ENCODE data around the gene APH1B. TPM values are rescaled to one million over a fixed set of nuclear protein-coding genes. Genes with fewer than 3 reads are reported as not detected.

The APH1B gene
- total RNA-seq, 1 donor from 2014 or later = 6.2 TPM

GRCh38 chr15:63352808-63353207 is 75.4 kb downstream of the APH1B start:
- H3K4me1 ChIP-seq = peaks cover 31% of the 10 kb centered on the region
- no peaks in the 10 kb centered on the region for H3K36me3 ChIP-seq
- no peak overlapping the region for H3K27ac ChIP-seq (replicated peaks)
- H3K27me3 ChIP-seq (ENCODE audit: low read depth) = no peaks in the 10 kb centered on the region
- intact Hi-C loops (cut with micrococcal nuclease) = no loop called here
- no peak for TF ChIP-seq CTCF (IDR thresholded peaks at IDR 0.05; ENCODE audit: borderline replicate concordance)
- H3K4me3 ChIP-seq = no peak overlapping the region
- no peak for DNase-seq
- no peaks in the 10 kb centered on the region for H3K9me3 ChIP-seq (replicated peaks)

DNA sequence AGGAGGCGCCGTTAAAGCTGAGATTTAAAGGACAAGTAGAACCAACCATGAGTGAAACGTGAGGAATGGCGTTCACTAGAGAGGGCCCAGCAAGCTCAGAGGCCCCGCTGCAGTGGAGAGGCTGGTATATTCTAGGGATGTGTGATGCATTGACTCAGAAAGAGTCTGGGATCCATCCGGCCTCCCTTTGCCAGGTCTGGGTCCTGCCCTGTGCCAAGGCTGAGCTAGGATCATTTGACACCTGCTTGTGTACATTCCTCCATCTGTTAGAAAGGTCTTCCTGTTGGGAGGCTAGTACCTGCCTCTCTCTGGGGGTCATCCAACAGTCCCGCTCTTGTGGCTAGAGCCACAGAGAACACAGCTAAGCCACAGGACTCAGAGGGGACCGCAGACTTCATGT is 75.9 kb downstream of the APH1B start:
- Histone ChIP-seq H3K4me1 (peaks cover 26% of the 10 kb centered on the region), H3K9me3 (replicated peaks) (no peaks in the 10 kb centered on the region), H3K27ac (replicated peaks) (no peak overlapping the region), H3K36me3 (no peaks in the 10 kb centered on the region), H3K4me3 (no peak overlapping the region), H3K27me3 (ENCODE audit: low read depth) (no peaks in the 10 kb centered on the region)
- TF ChIP-seq CTCF (IDR thresholded peaks at IDR 0.05; ENCODE audit: borderline replicate concordance) = no peak
- intact Hi-C loops (cut with micrococcal nuclease) = no loop called here
- no peak for DNase-seq

GRCh38 chr15:63353887-63354286 is 76.5 kb downstream of the APH1B start:
- no peak overlapping the region for H3K4me3 ChIP-seq
- DNase-seq = no peak
- no peaks in the 10 kb centered on the region for H3K36me3 ChIP-seq
- intact Hi-C loops (cut with micrococcal nuclease) = no loop called here
- H3K27me3 ChIP-seq (ENCODE audit: low read depth) = no peaks in the 10 kb centered on the region
- no peak for TF ChIP-seq CTCF (IDR thresholded peaks at IDR 0.05; ENCODE audit: borderline replicate concordance)
- no peaks in the 10 kb centered on the region for H3K9me3 ChIP-seq (replicated peaks)
- peaks cover 20% of the 10 kb centered on the region for H3K4me1 ChIP-seq
- H3K27ac ChIP-seq (replicated peaks) = no peak overlapping the region

DNA sequence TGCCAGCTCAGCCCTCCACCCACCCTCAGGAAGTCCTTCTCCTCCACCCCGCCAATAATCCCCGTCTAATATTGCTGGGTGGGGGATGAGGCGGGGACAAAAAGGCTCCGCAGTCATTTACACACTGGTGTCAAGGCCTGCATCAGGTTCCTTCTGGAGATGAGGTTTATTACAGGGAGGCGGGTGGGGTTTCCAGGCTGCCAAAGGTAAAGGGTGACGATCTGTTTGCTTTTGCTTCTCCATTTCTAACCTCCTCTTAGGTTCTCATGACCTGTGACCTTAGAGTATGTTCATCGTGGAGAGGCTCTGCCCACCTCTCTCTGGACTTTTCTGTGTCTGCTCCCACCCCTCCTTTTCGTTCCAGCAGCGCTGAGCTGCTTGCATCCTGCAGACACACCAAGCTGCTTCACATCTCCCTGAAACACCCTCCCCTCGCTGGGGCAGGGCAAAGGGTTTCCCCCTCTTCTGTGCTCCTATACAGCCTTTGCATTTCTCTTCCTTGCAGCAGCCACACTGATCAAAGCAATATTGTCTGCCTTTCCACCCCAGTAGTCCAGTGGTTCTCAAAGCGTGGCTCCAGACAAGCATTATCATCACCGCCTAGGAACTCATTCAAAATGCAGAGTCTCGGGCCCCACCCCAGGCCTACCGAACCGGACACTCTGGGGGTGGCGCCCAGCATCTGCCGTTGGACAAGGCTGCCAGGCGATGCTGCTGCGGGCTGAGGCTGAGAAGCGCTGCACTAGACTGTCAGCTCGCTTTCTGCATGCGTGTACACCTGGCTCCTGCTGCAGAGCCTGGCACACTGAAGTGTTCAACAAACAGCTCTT is 77.6 kb downstream of the APH1B start:
- H3K27ac ChIP-seq (replicated peaks) = no peak overlapping the region
- no peak for DNase-seq
- no peaks in the 10 kb centered on the region for H3K9me3 ChIP-seq (replicated peaks)
- intact Hi-C loops (cut with micrococcal nuclease) = no loop called here
- H3K4me3 ChIP-seq = no peak overlapping the region
- H3K36me3 ChIP-seq = no peaks in the 10 kb centered on the region
- no peak for TF ChIP-seq CTCF (IDR thresholded peaks at IDR 0.05; ENCODE audit: borderline replicate concordance)
- H3K4me1 ChIP-seq = peaks cover 9% of the 10 kb centered on the region
- no peaks in the 10 kb centered on the region for H3K27me3 ChIP-seq (ENCODE audit: low read depth)

DNA sequence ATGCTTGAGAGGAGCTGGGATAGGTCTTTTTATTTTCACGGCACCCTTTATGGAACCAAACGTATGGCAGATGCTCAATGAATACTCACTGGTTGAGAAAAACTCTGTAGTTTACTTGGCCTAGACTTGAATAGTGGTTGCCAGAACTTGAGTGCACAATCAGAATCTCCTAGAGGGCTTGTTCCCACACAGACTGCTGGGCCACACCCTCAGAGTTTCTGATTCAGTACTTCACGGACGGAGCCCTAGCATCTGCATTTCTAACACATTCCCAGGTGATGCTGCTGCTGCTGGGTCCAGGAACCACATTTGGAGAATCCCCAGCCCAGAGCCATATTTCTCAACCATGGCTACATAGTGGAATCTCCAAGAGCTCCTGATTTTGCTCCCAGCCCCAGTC is 79.7 kb downstream of the APH1B start:
- peaks cover 9% of the 10 kb centered on the region for H3K4me1 ChIP-seq
- H3K36me3 ChIP-seq = no peaks in the 10 kb centered on the region
- intact Hi-C loops (cut with micrococcal nuclease) = no loop called here
- no peak for TF ChIP-seq CTCF (IDR thresholded peaks at IDR 0.05; ENCODE audit: borderline replicate concordance)
- H3K9me3 ChIP-seq (replicated peaks) = no peaks in the 10 kb centered on the region
- no peak overlapping the region for H3K4me3 ChIP-seq
- H3K27ac ChIP-seq (replicated peaks) = no peak overlapping the region
- no peak for DNase-seq
- H3K27me3 ChIP-seq (ENCODE audit: low read depth) = no peaks in the 10 kb centered on the region

All from left ventricle myocardium inferior (tissue), 1 donor.